ENCODE results near the gene TRPV4. TPM values are rescaled to one million over a fixed set of nuclear protein-coding genes. Genes with fewer than 3 reads are reported as not detected.

TRPV4 gene
- total RNA-seq, 6 experiments from 2014 or later: 5.3 to 10.3 (median 6.7) TPM

GRCh38 chr12:109820816-109821381, 12.3 kb downstream of the TRPV4 start:
- no peaks in the 10 kb centered on the region for H3K36me3 ChIP-seq
- no peak for ATAC-seq
- no peak for DNase-seq
- H3K27ac ChIP-seq: no peak overlapping the region
- H3K27me3 ChIP-seq: no peaks in the 10 kb centered on the region
- intact Hi-C loops (cut with DNase I): no loop called here
- no peak for TF ChIP-seq POLR2A (IDR thresholded peaks at IDR 0.05)
- TF ChIP-seq CTCF (IDR thresholded peaks at IDR 0.05): no peak
- peaks cover 0 to 19% (median 8%) of the 10 kb centered on the region in 4 donors for H3K4me1 ChIP-seq
- H3K4me3 ChIP-seq: no peak overlapping the region
- H3K9me3 ChIP-seq: no peaks in the 10 kb centered on the region
- WGBS (ENCODE audit: insufficient coverage, low coverage, low lambda C conversion rate, missing lambda C conversion rate): 65% methylated on average over 6 of the region's 16 CpGs

GRCh38 chr12:109818905-109819500, 14.2 kb downstream of the TRPV4 start:
- Histone ChIP-seq H3K4me1 (peaks cover 0 to 17% (median 6%) of the 10 kb centered on the region in 4 donors), H3K36me3 (no peaks in the 10 kb centered on the region), H3K27me3 (no peaks in the 10 kb centered on the region), H3K4me3 (no peak overlapping the region), H3K27ac (no peak overlapping the region), H3K9me3 (no peaks in the 10 kb centered on the region)
- DNase-seq (no peak), ATAC-seq (peak in 2 of 4 donors; percentile 17 to 19)
- WGBS (ENCODE audit: insufficient coverage, low coverage, low lambda C conversion rate, missing lambda C conversion rate): 54% methylated on average over 6 of the region's 10 CpGs
- intact Hi-C loops (cut with DNase I): no loop called here
- TF ChIP-seq CTCF (IDR thresholded peaks at IDR 0.05): no peak

- Histone ChIP-seq H3K27ac (no peak overlapping the region), H3K4me3 (no peak overlapping the region), H3K9me3 (no peaks in the 10 kb centered on the region), H3K36me3 (peaks cover 0 to 1% (median 0%) of the 10 kb centered on the region in 4 donors), H3K4me1 (peaks cover 0 to 10% (median 3%) of the 10 kb centered on the region in 4 donors), H3K27me3 (no peaks in the 10 kb centered on the region)
- ATAC-seq: no peak
- no peak for DNase-seq
- intact Hi-C loops (cut with DNase I): no loop called here
- WGBS (ENCODE audit: insufficient coverage, low coverage, low lambda C conversion rate, missing lambda C conversion rate): no CpG with 5 or more reads among the region's 9 CpGs
- TF ChIP-seq POLR2A (IDR thresholded peaks at IDR 0.05) (no peak), CTCF (IDR thresholded peaks at IDR 0.05) (no peak)
Observed at GRCh38 chr12:109818253-109818652, 14.9 kb downstream of the TRPV4 start.

- H3K4me3 ChIP-seq: no peak overlapping the region
- peaks cover 0 to 6% (median 0%) of the 10 kb centered on the region in 4 donors for H3K36me3 ChIP-seq
- H3K27me3 ChIP-seq: no peaks in the 10 kb centered on the region
- peaks cover 0 to 5% (median 0%) of the 10 kb centered on the region in 4 donors for H3K4me1 ChIP-seq
- ATAC-seq: no peak
- intact Hi-C loops (cut with DNase I): no loop called here
- no peak overlapping the region for H3K27ac ChIP-seq
- no peaks in the 10 kb centered on the region for H3K9me3 ChIP-seq
- DNase-seq: no peak
- WGBS (ENCODE audit: insufficient coverage, low coverage, low lambda C conversion rate, missing lambda C conversion rate): 97% methylated on average over 4 of the region's 8 CpGs
- TF ChIP-seq POLR2A (IDR thresholded peaks at IDR 0.05) (no peak), CTCF (IDR thresholded peaks at IDR 0.05) (no peak)
Observed at GRCh38 chr12:109817627-109818231, 15.5 kb downstream of the TRPV4 start.
